ENCODE measurements around the gene KCNF1.
"Not testable (repeated sequence)": the region's sequence is repeated elsewhere in the genome, so short reads cannot be mapped to it uniquely, and the experiment has no call there.

Gene KCNF1

GRCh38 chr2:10947005-10947440 is 35.3 kb downstream of the KCNF1 start:
- DNase-seq = no peak

- DNase-seq = no peak
Measured at GRCh38 chr2:10947446-10948187, 35.9 kb downstream of the KCNF1 start.

GRCh38 chr2:10948188-10948564 is 36.4 kb downstream of the KCNF1 start:
- DNase-seq = no peak

GRCh38 chr2:10948606-10949230 is 37.0 kb downstream of the KCNF1 start:
- DNase-seq = no peak

GRCh38 chr2:10949835-10950234 is 38.1 kb downstream of the KCNF1 start:
- DNase-seq = no peak

GRCh38 chr2:10951558-10952414 is 40.1 kb downstream of the KCNF1 start:
- no peak for DNase-seq

DNA sequence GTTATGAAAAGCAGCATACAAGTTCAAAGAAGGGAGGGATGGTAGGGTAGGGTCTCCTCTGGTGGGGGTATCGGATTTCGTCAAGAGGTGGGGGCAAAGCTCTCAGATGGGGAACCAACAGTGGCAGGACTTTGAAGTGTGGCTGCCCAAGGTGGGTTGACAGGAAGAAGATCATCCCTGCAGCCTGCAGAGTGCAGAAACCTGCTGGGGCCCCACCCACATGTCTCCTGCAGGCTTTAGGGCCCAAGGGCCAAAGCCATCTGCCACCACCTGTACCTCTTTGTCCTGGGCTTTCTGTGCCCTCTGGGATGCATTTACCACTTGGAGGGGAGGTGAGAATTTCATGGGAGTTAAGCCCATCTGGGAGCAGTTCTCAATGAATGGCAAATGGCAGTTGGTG is 42.7 kb downstream of the KCNF1 start:
- no peak for DNase-seq

DNA sequence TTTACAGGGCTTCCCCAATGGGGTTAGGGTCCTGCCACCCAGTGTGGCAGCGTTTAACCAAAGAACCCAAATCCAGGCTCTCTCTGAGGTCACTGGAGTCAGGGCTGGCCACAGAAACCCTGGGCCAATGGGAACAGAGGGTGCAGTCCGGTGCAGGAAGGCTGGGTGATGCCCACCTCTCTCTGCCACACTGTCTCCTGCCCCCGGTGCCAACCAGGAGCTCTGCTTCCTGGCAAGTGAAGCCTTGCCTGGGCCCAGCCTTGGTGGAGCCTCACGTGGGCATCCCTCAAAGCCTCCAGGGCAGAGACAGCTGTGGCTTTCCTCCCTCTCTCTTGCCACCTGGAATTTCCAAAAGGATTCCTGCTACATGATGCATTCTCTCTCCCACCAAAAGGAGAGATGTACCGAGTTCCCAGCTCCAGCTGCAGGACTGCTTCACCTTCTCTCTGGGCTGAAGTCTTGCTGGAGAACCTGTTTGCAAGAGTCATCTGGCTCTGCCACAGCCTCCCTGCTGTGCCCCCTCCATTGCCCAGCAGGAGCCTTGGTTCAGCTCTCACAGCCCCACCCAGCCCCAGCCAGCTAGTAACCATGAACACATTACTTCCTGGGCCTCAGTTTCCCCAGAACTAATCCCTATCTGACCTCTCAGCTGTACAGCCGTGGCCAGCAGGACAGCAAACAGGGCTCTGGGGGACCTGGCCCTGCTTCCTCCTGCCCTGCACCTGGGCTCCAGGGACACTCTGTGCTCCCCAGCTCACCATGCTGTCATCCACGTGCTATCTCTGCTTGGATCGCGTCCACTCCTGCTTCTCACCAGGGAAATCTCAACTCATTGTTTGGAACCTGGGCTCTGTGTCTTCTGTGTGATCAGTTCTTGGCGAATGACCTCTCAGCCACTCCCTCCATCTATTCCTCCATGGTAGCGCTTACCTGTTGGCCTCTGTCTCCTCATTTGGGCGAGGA is 43.4 kb downstream of the KCNF1 start:
- DNase-seq = no peak

DNA sequence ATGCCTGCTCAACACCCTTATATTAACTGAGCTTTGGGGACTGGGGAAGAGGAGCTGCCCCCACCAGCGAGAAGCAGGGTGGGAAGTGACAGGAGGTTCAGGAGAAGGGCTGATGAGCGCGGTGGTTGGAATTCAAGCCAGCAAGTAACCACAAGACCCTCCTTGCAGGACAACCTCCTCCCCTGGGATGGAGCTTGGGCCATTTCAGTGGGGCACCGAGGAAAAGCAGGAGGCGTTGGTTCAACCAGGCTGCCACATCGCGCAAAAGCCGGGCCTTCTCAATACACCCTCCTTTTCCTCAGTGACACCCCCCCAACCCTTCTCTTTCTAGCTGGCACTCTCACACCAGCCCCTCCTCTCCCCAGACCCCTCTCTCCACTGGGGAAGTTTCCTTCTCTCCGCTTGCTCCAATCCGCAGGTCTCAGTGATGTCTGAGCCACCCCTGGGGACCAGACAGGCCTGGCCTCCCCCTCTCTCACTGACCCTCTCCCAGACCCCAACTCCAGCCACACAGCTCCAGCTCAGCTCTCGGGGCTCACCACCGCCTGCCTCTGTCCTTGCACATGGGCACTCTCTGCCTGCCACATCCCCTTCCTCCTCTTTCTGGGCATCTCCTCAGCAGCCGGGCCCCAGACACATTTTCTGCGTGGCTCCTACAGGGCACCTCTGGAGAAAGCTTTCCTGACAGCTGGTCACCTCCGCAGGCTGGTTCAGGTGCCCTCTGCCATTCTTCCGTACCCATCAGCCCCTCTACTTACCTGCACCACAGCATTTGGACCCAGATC is 44.5 kb downstream of the KCNF1 start:
- no peak for DNase-seq

GRCh38 chr2:10957391-10957790 is 45.7 kb downstream of the KCNF1 start:
- no peak for DNase-seq

DNA sequence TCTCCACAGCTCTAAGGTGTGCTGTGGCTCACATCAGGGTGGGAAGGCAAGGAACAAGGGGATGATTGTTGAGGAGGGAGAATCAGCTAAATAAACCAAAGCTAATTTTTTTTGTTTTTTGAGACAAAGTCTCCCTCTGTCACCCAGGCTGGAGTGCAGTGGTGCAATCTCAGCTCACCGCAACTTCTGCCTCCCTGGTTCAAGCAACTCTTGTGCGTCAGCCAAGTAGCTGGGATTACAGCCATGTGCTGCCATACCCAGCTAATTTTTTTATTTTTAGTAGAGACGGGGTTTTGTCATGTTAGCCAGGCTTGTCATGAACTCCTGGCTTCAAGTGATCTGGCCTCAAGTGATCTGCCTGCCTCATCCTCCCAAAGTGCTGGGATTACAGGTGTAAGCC is 46.7 kb downstream of the KCNF1 start:
- not testable (repeated sequence) for DNase-seq

GRCh38 chr2:10960606-10961489 is 49.1 kb downstream of the KCNF1 start:
- no peak for DNase-seq

- no peak for DNase-seq
Measured at GRCh38 chr2:10961490-10961875, 49.7 kb downstream of the KCNF1 start.

DNA sequence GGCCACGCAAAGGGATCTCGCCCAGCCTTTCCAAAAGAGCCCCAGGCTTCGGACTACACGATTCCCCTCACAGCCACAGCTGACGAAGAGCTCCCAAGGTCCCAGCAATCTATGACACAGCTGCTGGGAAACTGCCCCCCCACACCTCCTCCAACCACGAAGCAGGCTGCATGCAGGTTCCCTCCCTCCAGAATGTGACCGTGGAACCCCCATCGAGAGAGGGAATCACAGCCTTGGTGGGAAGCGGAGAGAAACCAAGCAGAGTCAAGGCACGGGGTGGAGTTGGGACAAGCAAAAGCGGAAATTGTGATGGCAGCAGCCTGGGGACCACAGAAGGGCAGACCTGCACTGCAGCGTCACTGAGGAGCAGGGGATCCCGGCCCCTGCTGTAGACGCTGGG is 50.3 kb downstream of the KCNF1 start:
- no peak for DNase-seq

- no peak for DNase-seq
Measured at GRCh38 chr2:10963155-10963554, 51.4 kb downstream of the KCNF1 start.

Measured in NCI-H2029 (cell line).